GM20431 (cell line): ENCODE results near the gene C17orf58.
"Not testable (repeated sequence)": the region's sequence is repeated elsewhere in the genome, so short reads cannot be mapped to it uniquely, and the experiment has no call there.

Source experiments
- in situ Hi-C: fragments of 300-500 bp; cut with MseI, MboI; formaldehyde crosslinking; loops from one replicate; pipeline ENCODE4 v1.15.0; 2020; ENCODE audit warnings: low sequenced_read_pairs; ENCODE audit not compliant: unreplicated experiment

C17orf58 gene

DNA sequence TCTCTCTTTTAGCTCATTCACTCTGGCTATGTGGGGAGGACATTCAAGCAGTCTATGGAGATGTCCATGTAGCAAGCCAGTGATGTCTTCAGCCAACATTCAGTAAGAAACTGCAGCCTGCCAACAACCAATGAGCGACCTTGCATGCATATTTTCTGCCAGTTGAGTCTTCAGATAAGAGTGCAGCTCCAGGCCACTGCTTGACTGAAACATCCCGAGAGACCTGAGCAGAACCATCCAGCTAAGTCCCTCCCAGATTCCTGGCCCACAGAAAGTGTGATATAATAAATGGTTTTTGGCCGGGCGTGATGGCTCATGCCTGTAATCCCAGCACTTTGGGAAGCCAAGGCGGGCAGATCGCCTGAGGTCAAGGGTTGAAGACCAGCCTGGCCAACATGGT, 10.5 kb upstream of the C17orf58 start:
- in situ Hi-C loops, result no loop called here

DNA sequence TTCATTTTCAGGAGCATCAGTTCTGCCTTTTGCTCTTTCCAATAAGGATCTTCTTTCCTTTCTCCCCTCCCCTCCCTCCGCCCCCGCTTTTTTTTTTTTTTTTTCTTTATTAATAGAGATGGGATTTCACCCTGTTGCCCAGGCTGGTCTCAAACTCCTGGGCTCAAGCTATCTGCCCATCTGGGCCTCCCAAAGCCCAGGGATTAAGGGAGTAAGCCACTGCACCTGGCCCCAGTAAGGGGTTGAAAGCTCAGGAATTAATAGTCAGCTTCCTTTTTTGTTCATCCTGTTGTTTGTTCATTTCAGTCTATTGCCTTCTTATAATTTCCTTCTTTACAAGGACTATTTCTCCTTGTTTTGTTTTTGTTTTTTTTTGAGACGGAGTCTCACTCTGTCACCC, 7.9 kb upstream of the C17orf58 start:
- in situ Hi-C loops, result no loop called here

GRCh38 chr17:67999291-67999911, 3.1 kb upstream of the C17orf58 start:
- in situ Hi-C loops, result no loop called here

DNA sequence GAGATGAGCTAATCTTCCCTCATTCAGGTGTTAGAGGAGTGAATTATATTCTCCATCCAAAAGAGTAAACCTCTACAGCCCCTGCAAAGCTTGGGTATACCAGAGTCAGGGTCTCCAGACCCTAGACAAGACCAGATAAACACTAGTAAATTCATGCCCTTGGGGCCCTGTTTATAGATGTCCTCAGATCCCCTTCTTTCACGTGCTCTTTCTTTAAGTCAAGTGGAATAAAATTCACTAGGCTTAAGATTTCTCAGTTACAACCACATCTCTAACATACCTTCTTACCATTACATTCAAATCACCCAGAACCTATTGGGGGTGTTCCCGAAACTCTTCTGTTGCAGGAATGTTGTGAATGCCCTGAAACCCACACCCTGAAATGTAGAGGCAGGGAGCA, 2.2 kb upstream of the C17orf58 start:
- in situ Hi-C loops, result no loop called here

DNA sequence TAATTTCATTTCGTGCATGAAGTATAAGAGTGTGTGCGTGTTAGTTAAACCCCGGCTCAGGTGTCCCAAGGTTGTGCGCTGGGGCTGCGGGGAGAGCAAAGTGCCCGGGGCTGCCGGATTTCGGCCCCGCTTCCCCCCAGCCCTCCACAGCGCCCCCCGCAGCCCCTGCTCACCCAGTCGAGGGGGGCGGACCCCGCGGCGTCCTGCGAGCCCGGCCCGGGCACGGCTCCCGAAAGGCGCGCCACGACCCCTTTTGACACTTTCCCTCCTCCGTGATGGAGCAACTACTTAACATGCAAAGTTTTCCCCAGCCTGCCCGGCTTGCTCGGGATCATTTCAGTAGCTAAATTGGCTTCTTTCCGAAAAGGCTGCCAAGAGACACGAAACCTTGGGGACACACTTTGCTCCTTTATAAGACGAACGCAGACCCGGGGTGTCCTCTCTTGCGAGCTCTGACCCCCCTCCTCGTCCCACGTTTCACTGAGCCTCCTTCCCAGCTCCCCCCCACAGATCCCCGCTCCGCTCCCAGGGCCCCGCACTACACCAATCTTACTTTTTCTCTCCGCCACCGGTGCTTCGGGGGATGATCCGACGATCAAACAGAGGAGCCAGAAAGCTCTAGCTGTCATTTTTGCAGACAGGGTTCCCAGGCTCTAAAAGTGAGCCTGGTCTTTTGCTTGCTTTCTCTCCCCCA, 552 bp downstream of the C17orf58 start:
- in situ Hi-C loops, result no loop called here

DNA sequence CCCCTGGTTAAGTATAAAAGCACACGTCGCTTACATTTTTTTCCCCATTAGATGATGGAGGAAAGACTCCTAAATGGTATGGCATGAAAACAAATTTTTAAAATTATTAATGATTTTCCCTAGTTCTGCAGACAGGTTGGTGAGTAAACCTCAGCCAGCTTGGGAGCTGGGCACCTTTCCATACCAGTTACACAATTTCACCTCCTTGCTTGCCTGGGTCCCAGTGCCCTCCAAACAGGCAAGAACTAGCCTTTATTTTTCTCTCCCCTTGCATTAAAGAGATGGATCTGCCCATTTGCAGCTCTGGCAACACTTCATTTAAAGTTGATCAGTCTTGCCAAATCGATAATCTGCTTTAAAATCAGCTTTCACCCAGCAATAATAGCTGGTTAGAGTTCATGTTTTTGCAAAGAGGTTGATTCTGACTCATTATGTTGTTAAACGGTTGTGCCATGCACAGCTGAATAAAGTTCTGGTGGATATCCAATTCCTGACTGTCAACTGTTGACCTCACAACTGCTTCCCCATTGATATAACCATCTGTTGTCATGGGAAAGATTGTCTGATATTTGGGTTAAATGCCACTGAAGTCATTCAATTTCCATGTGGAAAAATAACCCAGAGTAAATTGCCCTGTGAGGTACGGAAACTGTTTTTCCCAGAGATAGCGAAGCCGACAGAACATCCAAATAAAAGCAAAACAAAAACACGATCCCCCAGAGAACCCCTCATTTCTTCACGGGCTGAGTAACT, 1.3 kb downstream of the C17orf58 start:
- in situ Hi-C loops, result no loop called here

DNA sequence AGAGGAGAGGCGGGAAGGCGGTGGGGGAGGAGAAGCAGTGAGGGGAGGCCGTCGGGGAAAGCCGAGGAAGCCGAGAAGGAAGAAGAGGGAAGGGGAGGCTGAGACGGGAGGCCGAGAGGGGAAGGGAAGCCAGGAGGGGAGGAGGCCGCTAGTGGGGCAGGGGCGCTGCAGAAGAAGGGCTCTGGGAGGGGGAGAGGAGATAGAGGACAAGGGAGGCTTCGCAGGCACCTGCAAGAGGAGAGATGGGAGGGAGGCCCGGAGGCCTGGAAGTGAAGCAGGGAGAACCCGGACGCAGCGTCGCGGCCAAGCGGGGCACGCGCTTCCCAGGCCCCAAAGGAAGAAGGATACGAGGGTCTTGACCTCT, 2.3 kb downstream of the C17orf58 start:
- in situ Hi-C loops, result no loop called here

- in situ Hi-C loops, result no loop called here
Observed at GRCh38 chr17:67993153-67993997, 2.9 kb downstream of the C17orf58 start.

DNA sequence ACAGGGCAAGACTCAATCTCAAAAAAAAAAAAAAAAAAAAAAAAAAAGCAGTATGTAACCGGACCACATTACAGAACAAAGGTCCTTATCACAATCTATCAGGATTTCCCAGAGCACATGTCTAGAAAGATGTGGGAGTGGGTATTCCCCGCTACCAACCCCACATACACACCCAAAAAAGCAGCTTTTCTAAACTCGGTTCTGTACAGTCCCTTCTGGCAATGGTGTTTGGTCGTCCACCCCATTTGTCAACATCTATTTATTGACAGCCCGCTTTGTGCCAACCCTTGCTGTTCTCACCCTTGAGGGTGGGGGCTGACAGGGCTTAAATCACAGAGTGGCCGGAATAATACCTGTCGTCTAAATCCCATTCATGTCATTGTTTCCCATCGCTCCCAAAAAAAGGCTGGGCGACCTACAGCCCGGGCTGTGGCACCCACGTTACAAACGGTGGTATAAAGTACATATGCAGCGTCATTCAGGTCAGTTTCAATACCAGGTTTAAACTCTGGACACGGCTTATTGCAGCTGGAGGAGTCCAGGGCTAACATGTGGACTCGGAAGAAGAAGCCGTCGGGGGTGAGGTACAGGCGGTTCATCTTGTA, 3.6 kb downstream of the C17orf58 start:
- in situ Hi-C loops, result no loop called here

DNA sequence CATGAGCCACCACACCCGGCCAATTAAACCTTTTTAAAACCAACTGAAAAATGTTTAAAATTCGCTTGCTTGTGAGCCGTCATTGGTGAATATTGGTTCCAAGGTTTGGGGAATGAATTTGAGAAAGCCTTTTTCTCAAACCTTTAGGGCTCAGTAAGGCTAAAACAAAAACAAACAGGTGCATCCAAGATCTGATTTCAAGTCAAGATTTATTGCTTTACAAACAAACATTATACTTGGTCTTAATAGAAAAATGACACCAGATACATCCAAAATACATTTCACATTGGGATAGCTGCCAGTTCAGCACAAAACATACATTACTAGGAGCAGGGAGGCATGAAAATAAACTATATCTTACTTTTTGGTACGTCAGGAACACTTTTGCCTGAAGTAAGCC, 5.4 kb downstream of the C17orf58 start:
- in situ Hi-C loops, result no loop called here

DNA sequence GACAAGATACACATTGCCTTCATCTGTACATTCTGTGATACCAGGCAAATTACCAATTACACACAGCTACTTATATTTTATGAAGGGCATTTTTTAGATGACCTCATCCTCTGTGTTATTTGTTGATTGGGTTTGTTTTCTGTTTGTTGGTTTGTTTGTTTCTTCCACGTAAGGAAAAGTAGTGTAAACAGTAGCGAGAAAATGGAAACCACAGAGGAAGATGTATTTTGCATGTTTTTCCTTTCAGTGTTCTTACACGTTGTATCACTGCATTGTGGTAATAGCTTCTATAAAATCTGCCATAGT, 12.9 kb downstream of the C17orf58 start:
- in situ Hi-C loops, result no loop called here

- in situ Hi-C loops, result no loop called here
Observed at GRCh38 chr17:67982686-67983382, 13.4 kb downstream of the C17orf58 start.

GRCh38 chr17:67982034-67982640, 14.1 kb downstream of the C17orf58 start:
- in situ Hi-C loops, result no loop called here

- in situ Hi-C loops, result not testable (repeated sequence)
Observed at GRCh38 chr17:67980883-67981282, 15.4 kb downstream of the C17orf58 start.

- in situ Hi-C loops, result no loop called here
Observed at GRCh38 chr17:67980456-67980855, 15.8 kb downstream of the C17orf58 start.

DNA sequence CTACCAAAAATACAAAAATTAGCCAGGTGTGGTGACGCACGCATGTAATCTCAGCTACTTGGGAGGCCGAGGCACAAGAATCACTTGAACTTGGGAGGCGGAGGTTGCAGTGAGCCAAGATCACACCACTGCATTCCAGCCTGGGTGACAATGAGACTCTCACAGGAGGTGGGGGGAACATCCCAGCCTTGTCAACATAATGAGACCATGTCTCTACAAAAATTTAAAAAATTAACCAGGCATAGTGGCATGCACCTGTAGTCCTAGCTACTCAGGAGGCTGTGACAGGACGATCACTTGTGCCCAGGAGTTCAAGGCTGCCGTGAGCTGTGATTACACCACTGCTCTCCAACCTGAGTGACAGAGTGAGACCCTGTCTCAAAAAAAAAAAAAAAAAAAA, 20.0 kb downstream of the C17orf58 start:
- in situ Hi-C loops, result not testable (repeated sequence)

DNA sequence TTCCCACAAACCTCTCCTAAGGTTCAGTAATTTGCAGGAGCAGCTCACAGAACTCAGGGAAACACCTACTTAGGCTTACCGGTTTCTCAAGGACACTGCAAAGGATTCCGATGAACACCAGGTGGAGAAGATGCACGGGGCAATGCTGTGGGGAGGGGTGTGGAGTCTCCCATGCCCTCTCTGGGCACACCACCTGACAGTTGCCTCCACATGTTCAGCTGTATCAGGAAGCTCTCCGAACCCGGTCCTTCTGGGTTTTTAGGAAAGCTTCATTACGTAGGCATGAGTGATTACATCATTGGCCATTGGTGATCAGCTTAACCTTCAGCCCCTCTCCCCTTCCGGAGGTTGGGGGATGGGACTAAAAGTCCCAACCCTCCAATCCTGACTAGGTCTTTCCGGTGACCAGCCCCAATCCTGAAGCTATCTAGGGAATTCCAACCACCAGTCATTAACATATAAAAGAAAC, 21.6 kb downstream of the C17orf58 start:
- in situ Hi-C loops, result no loop called here

DNA sequence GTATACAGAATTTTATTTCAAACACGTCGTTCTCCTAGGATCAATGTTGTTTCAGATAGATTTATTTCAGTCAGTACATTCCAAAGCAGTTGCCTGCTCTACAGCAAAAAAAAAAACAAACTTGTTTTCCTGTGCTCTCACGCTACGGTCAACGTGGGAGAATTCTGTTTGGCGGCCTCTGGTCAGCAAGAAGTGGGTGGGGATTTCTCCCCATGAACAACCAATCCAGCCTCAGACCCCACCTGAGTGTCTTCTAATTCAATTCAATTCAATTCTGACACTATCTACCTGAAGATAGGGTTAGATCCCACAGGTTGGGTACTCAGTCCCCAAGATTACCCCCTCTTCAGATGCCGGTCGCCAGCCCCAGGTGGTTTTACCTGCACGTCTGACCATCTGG, 22.1 kb downstream of the C17orf58 start:
- in situ Hi-C loops, result no loop called here

DNA sequence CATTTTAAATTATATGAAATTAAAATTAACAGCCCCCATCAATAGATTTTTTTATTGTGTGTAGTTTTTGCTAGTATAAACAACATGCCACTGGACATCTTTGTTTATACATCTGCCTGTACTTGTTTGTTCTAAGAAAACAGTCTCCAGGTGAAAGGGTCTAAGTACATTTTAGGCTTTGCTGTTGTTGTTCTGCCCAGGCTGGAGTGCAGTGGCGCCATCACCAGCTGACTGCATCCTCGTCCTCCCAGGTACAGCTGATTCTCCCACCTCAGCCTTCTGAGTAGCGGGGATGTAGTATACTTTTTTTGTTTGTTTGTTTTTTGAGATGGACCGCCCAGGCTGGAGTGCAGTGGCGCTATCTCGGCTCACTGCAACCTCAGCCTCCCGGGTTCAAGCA, 25.5 kb downstream of the C17orf58 start:
- in situ Hi-C loops, result no loop called here
